HEK293 (cell line): ENCODE results near the gene COX19.

Experiments
- CTCF ChIP-seq: fragments of 450-650 bp; formaldehyde crosslinking; IDR thresholded peaks from 2 replicates; pipeline ENCODE4 v1.5.1; 2016; ENCODE audit warnings: missing biosample characterization, missing genetic modification characterization
- KLF7 ChIP-seq: fragments of 450-650 bp; formaldehyde crosslinking; IDR thresholded peaks from 2 replicates; pipeline ENCODE4 v1.5.1; 2016; ENCODE audit warnings: missing biosample characterization, missing genetic modification characterization, borderline replicate concordance
- REST ChIP-seq: fragments of 450-650 bp; formaldehyde crosslinking; IDR thresholded peaks from 2 replicates; pipeline ENCODE4 v1.5.1; 2016; ENCODE audit warnings: missing biosample characterization, missing genetic modification characterization
- SETDB1 ChIP-seq: IDR thresholded peaks from one replicate; pipeline ENCODE4 v1.6.1; 2017; ENCODE audit warnings: mild to moderate bottlenecking, low read length, moderate library complexity, mixed read lengths; ENCODE audit not compliant: insufficient read length
- TCF7L2 ChIP-seq: IDR thresholded peaks from 2 replicates; pipeline ENCODE4 v1.6.1; 2011; ENCODE audit warnings: low read depth, mild to moderate bottlenecking, inconsistent platforms, low read length, moderate library complexity, borderline replicate concordance
- YY1 ChIP-seq: fragments of 450-650 bp; formaldehyde crosslinking; IDR thresholded peaks from 2 replicates; pipeline ENCODE4 v1.5.1; 2018; ENCODE audit warnings: missing biosample characterization, missing genetic modification characterization
- ZBTB44 ChIP-seq: fragments of 450-650 bp; IDR thresholded peaks from 2 replicates; pipeline ENCODE4 v1.5.1; 2018; ENCODE audit warnings: missing biosample characterization, mild to moderate bottlenecking, missing genetic modification characterization
- ZNF37A ChIP-seq: fragments of 450-650 bp; IDR thresholded peaks from 2 replicates; pipeline ENCODE4 v1.5.1; 2018; ENCODE audit warnings: missing biosample characterization, missing genetic modification characterization
- ZNF639 ChIP-seq: fragments of 450-650 bp; formaldehyde crosslinking; IDR thresholded peaks from 2 replicates; pipeline ENCODE4 v1.5.1; 2016; ENCODE audit warnings: missing biosample characterization, missing genetic modification characterization
- ZNF664 ChIP-seq: fragments of 450-650 bp; formaldehyde crosslinking; IDR thresholded peaks from 2 replicates; pipeline ENCODE4 v1.5.1; 2016; ENCODE audit warnings: missing biosample characterization, missing genetic modification characterization
- TF ChIP-seq, protein P1 (sequence below): fragments of 450-650 bp; formaldehyde crosslinking; IDR thresholded peaks from 2 replicates; pipeline ENCODE4 v1.5.1; 2016; ENCODE audit warnings: missing biosample characterization, missing genetic modification characterization, borderline replicate concordance

GRCh38 chr7:957418-958220 lies 17.7 kb downstream of the COX19 start:
- no peak for TF ChIP-seq SETDB1
- no peak for TF ChIP-seq CTCF (tag by site-specific recombination)
- TF ChIP-seq, protein P1, sequence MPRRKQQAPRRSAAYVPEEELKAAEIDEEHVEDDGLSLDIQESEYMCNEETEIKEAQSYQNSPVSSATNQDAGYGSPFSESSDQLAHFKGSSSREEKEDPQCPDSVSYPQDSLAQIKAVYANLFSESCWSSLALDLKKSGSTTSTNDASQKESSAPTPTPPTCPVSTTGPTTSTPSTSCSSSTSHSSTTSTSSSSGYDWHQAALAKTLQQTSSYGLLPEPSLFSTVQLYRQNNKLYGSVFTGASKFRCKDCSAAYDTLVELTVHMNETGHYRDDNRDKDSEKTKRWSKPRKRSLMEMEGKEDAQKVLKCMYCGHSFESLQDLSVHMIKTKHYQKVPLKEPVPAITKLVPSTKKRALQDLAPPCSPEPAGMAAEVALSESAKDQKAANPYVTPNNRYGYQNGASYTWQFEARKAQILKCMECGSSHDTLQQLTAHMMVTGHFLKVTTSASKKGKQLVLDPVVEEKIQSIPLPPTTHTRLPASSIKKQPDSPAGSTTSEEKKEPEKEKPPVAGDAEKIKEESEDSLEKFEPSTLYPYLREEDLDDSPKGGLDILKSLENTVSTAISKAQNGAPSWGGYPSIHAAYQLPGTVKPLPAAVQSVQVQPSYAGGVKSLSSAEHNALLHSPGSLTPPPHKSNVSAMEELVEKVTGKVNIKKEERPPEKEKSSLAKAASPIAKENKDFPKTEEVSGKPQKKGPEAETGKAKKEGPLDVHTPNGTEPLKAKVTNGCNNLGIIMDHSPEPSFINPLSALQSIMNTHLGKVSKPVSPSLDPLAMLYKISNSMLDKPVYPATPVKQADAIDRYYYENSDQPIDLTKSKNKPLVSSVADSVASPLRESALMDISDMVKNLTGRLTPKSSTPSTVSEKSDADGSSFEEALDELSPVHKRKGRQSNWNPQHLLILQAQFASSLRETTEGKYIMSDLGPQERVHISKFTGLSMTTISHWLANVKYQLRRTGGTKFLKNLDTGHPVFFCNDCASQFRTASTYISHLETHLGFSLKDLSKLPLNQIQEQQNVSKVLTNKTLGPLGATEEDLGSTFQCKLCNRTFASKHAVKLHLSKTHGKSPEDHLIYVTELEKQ = no peak
- TF ChIP-seq TCF7L2 = no peak
- no peak for TF ChIP-seq ZNF639 (tag by site-specific recombination)
- no peak for TF ChIP-seq ZNF664 (tag by site-specific recombination)
- TF ChIP-seq ZNF37A (tag by site-specific recombination) = no peak
- no peak for TF ChIP-seq REST
- TF ChIP-seq KLF7 (tag by site-specific recombination) = no peak
- TF ChIP-seq YY1 (tag by site-specific recombination) = no peak
- no peak for TF ChIP-seq ZBTB44 (tag by site-specific recombination)
